Natural killer cell (primary cell): ENCODE results near the gene USP24. TPM values are rescaled to one million over a fixed set of nuclear protein-coding genes. Genes with fewer than 3 reads are reported as not detected.

ENCODE experiments used
- ATAC-seq, 3 donors: fragments of 150-1000 bp in 2 of 3; fragments of 200-7000 bp in 1 of 3; cut with Tn5 transposase; 1 replicate in 1 of 3; 2 replicates in 2 of 3; pipeline ENCODE4 v1.10.0; 2021; ENCODE audit warnings: mild to moderate bottlenecking in 2 of 3, moderate library complexity in 2 of 3
- DNase-seq, 2 donors: peaks; one replicate each; pipeline versions ENCODE4 v3.0.0 to v3.0.0-alpha.2; 2013 to 2021; ENCODE audit warnings: mixed read lengths in 1 of 2
- H3K27ac ChIP-seq: one replicate; pipeline ENCODE4 v1.5.1; 2013; ENCODE audit warnings: mild to moderate bottlenecking, low read length
- H3K27me3 ChIP-seq: one replicate; pipeline ENCODE4 v1.6.1; 2013; ENCODE audit warnings: low read length; ENCODE audit not compliant: control insufficient read depth, insufficient read depth
- H3K36me3 ChIP-seq: one replicate; pipeline ENCODE4 v1.6.1; 2013; ENCODE audit warnings: low read length; ENCODE audit not compliant: control insufficient read depth, insufficient read depth
- H3K4me1 ChIP-seq: one replicate; pipeline ENCODE4 v1.6.1; 2013; ENCODE audit warnings: low read length; ENCODE audit not compliant: control insufficient read depth, insufficient read depth
- H3K4me3 ChIP-seq: one replicate; pipeline ENCODE4 v1.5.1; 2013; ENCODE audit warnings: low read length
- H3K9me3 ChIP-seq: one replicate; pipeline ENCODE4 v1.6.1; 2013; ENCODE audit warnings: low read length; ENCODE audit not compliant: control insufficient read depth, insufficient read depth
- H3K27ac Mint-ChIP-seq, 2 donors: one replicate each; pipeline ENCODE4 v1.8.0; 2022; ENCODE audit warnings: mild to moderate bottlenecking in 2 of 2, mixed read lengths in 2 of 2, moderate library complexity in 1 of 2
- H3K27me3 Mint-ChIP-seq, 2 donors: one replicate each; pipeline ENCODE4 v1.8.0; 2022; ENCODE audit warnings: low read depth in 2 of 2, mixed read lengths in 2 of 2
- H3K36me3 Mint-ChIP-seq: one replicate; pipeline ENCODE4 v1.8.0; 2022; ENCODE audit warnings: mixed read lengths
- H3K4me1 Mint-ChIP-seq, 2 donors: one replicate each; pipeline ENCODE4 v1.8.0; 2022; ENCODE audit warnings: mixed read lengths in 2 of 2
- H3K4me3 Mint-ChIP-seq: one replicate; pipeline ENCODE4 v1.8.0; 2022; ENCODE audit warnings: mild to moderate bottlenecking, moderate library complexity, mixed read lengths
- H3K9me3 Mint-ChIP-seq, 2 donors: one replicate each; pipeline ENCODE4 v1.8.0; 2022; ENCODE audit warnings: mixed read lengths in 2 of 2
- CTCF ChIP-seq: fragments of 200-600 bp; IDR thresholded peaks from one replicate; pipeline ENCODE4 v1.8.0; 2022; ENCODE audit warnings: antibody characterized with exemption
- WGBS: methylation state at CpG from one replicate; pipeline ENCODE4 v1.1.7; 2013; ENCODE audit warnings: missing lambda C conversion rate; ENCODE audit not compliant: insufficient coverage; 5-methylcytosine and 5-hydroxymethylcytosine counted together
- intact Hi-C: fragments of 100-400 bp; cut with micrococcal nuclease; formaldehyde crosslinking; loops from one replicate; pipeline ENCODE4 v1.14.2; 2022
- total RNA-seq, 4 donors: library from RNA; stranded (reverse); fragments of 120-200 nt in 1 of 4; gene quantifications; one replicate each; pipeline versions ENCODE4 v1.2.3 to v1.2.4, GENCODE V29; 2013 to 2022

The USP24 gene
- total RNA-seq, 3 donors from 2014 or later (not counting 1 experiment from before 2014, with no cell fraction given), result 155 TPM

DNA sequence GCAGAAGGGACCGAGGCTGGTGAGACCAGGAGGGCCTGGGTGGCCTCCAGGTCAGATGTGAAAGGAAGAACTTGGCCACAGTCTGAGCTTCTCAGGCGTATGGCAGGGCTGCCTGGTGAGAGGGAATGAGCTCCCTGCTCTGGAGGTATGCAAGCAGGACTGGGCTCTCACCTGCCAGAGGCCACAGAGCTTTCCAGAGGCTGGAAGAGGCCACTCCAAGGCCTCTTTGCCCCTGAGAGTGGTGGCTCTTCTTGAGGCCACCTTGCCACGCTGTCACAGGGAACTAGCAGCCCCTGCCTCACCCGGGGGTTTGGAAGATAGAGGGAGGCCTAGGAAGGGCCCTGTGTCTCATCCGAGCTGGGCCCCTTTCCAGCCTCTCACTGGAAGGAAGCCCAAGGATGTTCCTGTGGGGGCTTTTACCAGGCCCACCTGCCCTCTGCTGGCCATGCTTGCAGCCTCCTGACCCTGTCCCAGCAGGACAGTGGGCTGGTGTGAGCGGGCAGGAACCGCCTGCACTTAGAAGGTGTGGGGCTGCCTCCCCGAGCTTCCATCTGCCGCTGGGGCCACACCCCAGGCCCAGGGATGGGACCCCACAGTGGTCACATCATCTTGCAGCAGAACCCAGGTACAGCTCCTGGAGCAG, 165.8 kb downstream of the USP24 start:
- Mint-ChIP-seq H3K36me3 (no peaks in the 10 kb centered on the region), H3K27ac (no peak overlapping the region), H3K4me1 (no peaks in the 10 kb centered on the region), H3K27me3 (no peaks in the 10 kb centered on the region), H3K9me3 (no peaks in the 10 kb centered on the region), H3K4me3 (no peak overlapping the region)
- no peak overlapping the region for H3K27ac ChIP-seq
- TF ChIP-seq CTCF, result no peak
- intact Hi-C loops, result no loop called here
- no peaks in the 10 kb centered on the region for H3K27me3 ChIP-seq
- 86% methylated on average over 9 of the region's 9 CpGs for WGBS
- no peaks in the 10 kb centered on the region for H3K4me1 ChIP-seq
- no peak for ATAC-seq
- H3K36me3 ChIP-seq, result no peaks in the 10 kb centered on the region
- no peaks in the 10 kb centered on the region for H3K9me3 ChIP-seq
- no peak for DNase-seq
- no peak overlapping the region for H3K4me3 ChIP-seq

DNA sequence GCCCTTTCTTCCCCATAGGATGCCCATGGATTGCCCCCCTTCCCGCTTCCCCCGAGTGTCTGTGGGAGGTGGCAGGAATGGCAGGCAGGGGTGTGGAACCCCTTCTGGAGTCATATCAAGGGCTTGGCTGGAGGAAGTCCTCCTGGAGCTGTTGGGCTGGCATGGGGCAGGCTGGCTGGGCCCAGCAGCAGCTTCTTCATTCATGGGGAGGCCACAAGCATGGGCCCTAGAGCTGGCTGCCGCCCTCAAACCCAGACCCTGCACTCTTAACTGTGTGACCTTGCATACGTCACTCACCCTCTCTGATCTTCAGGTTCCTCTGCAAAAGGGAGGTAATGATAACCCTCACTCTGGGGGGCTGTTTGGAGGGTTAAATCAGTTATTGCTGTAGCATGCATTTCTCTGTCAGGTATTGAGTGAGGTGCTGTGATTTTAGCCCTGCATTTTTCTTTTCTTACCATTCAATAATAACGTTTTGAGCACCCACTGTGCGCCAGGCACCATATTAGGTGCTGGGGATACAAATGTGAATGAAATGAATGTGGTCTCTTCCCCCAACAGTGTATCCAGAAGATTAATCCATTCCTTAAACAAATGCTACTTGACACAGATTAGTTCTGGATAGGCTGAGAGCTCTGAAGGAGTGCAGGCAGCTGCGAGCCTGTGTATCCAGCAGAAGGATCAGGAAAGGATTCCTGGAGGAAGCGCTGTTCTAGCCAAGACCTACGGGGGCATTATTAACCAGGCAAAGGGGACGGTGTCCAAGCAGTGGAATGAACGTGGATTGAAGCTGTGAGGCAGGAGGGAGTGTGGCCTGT, 166.5 kb downstream of the USP24 start:
- ATAC-seq, result no peak
- Mint-ChIP-seq H3K27ac (no peak overlapping the region), H3K4me3 (no peak overlapping the region), H3K27me3 (no peaks in the 10 kb centered on the region), H3K36me3 (no peaks in the 10 kb centered on the region), H3K9me3 (no peaks in the 10 kb centered on the region), H3K4me1 (no peaks in the 10 kb centered on the region)
- Histone ChIP-seq H3K27ac (no peak overlapping the region), H3K4me1 (no peaks in the 10 kb centered on the region), H3K9me3 (no peaks in the 10 kb centered on the region), H3K27me3 (no peaks in the 10 kb centered on the region), H3K36me3 (no peaks in the 10 kb centered on the region), H3K4me3 (no peak overlapping the region)
- intact Hi-C loops, result no loop called here
- TF ChIP-seq CTCF, result no peak
- no peak for DNase-seq
- WGBS, result 90% methylated on average over 9 of the region's 11 CpGs

DNA sequence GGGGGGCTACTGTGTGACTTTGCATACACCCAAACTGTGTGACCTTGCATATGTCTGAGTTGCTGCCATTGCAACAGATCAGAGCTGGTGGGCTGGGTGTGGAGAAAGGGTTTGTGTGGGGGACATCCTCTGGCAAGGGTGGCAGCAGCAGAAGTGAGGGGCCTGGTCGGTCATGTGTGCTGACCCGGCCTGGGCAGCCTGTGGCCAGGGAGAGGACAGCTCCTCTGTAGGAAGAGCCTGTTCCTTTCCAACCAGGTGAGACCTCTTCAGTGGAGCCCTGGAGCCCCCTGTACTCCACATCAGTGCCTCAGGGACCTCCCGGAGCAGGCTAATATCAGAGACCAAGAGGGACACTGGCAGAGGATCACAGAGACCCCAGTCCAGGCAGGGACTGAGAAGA, 167.6 kb downstream of the USP24 start:
- WGBS, result 87% methylated on average over 3 of the region's 3 CpGs
- H3K4me1 Mint-ChIP-seq, result no peaks in the 10 kb centered on the region
- no peak overlapping the region for H3K27ac ChIP-seq
- H3K27ac Mint-ChIP-seq, result no peak overlapping the region
- intact Hi-C loops, result no loop called here
- no peaks in the 10 kb centered on the region for H3K36me3 Mint-ChIP-seq
- no peaks in the 10 kb centered on the region for H3K9me3 ChIP-seq
- no peaks in the 10 kb centered on the region for H3K27me3 ChIP-seq
- no peak for ATAC-seq
- no peak overlapping the region for H3K4me3 Mint-ChIP-seq
- no peaks in the 10 kb centered on the region for H3K4me1 ChIP-seq
- H3K4me3 ChIP-seq, result no peak overlapping the region
- no peaks in the 10 kb centered on the region for H3K9me3 Mint-ChIP-seq
- no peaks in the 10 kb centered on the region for H3K36me3 ChIP-seq
- TF ChIP-seq CTCF, result no peak
- H3K27me3 Mint-ChIP-seq, result peaks cover 2 to 6% of the 10 kb centered on the region in 2 donors
- no peak for DNase-seq
